ENCODE results near the gene PSMD10.

PSMD10 gene

GRCh38 chrX:108114541-108114940 lies 23.2 kb upstream of the PSMD10 start:
- no peak overlapping the region for H3K4me3 ChIP-seq (ENCODE audit: low read depth, low read length)
- TF ChIP-seq, protein P1, sequence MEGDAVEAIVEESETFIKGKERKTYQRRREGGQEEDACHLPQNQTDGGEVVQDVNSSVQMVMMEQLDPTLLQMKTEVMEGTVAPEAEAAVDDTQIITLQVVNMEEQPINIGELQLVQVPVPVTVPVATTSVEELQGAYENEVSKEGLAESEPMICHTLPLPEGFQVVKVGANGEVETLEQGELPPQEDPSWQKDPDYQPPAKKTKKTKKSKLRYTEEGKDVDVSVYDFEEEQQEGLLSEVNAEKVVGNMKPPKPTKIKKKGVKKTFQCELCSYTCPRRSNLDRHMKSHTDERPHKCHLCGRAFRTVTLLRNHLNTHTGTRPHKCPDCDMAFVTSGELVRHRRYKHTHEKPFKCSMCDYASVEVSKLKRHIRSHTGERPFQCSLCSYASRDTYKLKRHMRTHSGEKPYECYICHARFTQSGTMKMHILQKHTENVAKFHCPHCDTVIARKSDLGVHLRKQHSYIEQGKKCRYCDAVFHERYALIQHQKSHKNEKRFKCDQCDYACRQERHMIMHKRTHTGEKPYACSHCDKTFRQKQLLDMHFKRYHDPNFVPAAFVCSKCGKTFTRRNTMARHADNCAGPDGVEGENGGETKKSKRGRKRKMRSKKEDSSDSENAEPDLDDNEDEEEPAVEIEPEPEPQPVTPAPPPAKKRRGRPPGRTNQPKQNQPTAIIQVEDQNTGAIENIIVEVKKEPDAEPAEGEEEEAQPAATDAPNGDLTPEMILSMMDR (IDR thresholded peaks at IDR 0.05; ENCODE audit: control insufficient read depth, extremely low read depth, insufficient read depth) = no peak
- no peak for DNase-seq (ENCODE audit: low read depth)

- TF ChIP-seq, protein P1 (IDR thresholded peaks at IDR 0.05; ENCODE audit: control insufficient read depth, extremely low read depth, insufficient read depth) = no peak
- no peak overlapping the region for H3K4me3 ChIP-seq (ENCODE audit: low read depth, low read length)
- no peak for DNase-seq (ENCODE audit: low read depth)
These were observed 14.1 kb upstream of the PSMD10 start for GRCh38 chrX:108105473-108105872.

GRCh38 chrX:108097380-108097779 lies 6.0 kb upstream of the PSMD10 start:
- DNase-seq (ENCODE audit: low read depth) = no peak
- no peak overlapping the region for H3K4me3 ChIP-seq (ENCODE audit: low read depth, low read length)
- TF ChIP-seq, protein P1 (IDR thresholded peaks at IDR 0.05; ENCODE audit: control insufficient read depth, extremely low read depth, insufficient read depth) = no peak

- DNase-seq (ENCODE audit: low read depth) = no peak
- TF ChIP-seq, protein P1 (IDR thresholded peaks at IDR 0.05; ENCODE audit: control insufficient read depth, extremely low read depth, insufficient read depth) = no peak
- H3K4me3 ChIP-seq (ENCODE audit: low read depth, low read length) = peak overlapping the region; percentile 78
These were observed 543 bp upstream of the PSMD10 start for GRCh38 chrX:108091878-108092291.

GRCh38 chrX:108090491-108091263 lies 665 bp downstream of the PSMD10 start:
- TF ChIP-seq, protein P1 (IDR thresholded peaks at IDR 0.05; ENCODE audit: control insufficient read depth, extremely low read depth, insufficient read depth) = no peak
- no peak for DNase-seq (ENCODE audit: low read depth)
- H3K4me3 ChIP-seq (ENCODE audit: low read depth, low read length) = peak overlapping the region; percentile 78

DNA sequence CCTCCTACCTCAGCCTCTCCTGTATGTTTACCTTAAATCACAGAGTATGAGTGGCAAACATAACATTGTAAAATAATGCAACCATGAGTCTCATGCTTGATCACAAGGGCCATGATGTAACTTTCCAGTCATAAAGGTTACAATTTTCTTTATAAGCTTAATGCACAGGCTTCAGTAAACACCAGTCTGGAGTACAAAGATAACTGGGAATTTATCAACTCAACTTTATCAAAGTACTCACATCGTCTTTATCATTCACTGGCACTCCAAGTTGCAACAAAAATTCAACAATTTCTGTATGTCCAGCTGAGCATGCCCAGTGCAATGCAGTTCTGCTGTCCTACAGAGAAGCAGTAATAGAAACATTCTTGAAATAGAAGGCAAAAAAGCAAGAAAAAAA lies 2.8 kb downstream of the PSMD10 start:
- no peak for DNase-seq (ENCODE audit: low read depth)
- TF ChIP-seq, protein P1 (IDR thresholded peaks at IDR 0.05; ENCODE audit: control insufficient read depth, extremely low read depth, insufficient read depth) = no peak
- H3K4me3 ChIP-seq (ENCODE audit: low read depth, low read length) = no peak overlapping the region

DNA sequence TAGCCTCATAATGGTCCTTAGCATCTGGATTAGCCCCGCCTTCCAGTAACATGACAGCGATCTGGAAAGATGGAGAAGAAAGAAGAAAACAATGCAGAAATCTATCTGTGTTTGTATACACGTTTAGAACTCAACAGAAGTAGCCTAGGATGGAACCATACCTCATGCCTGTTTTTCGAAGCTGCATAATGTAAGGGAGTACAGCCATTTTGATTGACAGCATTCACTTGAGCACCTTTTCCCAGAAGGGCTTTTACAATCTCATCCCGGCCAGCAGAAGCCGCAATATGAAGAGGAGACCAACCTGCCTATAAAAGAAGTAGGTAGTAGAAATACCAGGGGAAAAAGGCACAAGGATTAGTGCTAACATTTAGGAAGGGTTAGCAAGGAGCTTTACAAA lies 3.5 kb downstream of the PSMD10 start:
- TF ChIP-seq, protein P1 (IDR thresholded peaks at IDR 0.05; ENCODE audit: control insufficient read depth, extremely low read depth, insufficient read depth) = no peak
- DNase-seq (ENCODE audit: low read depth) = no peak
- no peak overlapping the region for H3K4me3 ChIP-seq (ENCODE audit: low read depth, low read length)
